NB4 (cell line): Measurements from ENCODE around the gene HOTAIR.
A peak's percentile ranks its signal among the peaks of the same experiment; 100 is the strongest.

Experiments
- DNase-seq: peaks from one replicate; pipeline ENCODE4 v3.0.0; 2010; ENCODE audit warnings: low read depth
- H3K4me3 ChIP-seq: one replicate; pipeline ENCODE4 v1.5.1; 2011; ENCODE audit warnings: mild to moderate bottlenecking, low read depth, low read length, moderate library complexity
- MYC ChIP-seq: IDR thresholded peaks from 2 replicates; pipeline ENCODE4 v1.6.1; 2011; ENCODE audit warnings: low read depth, low read length
- POLR2A ChIP-seq: IDR thresholded peaks from 2 replicates; pipeline ENCODE4 v1.6.1; 2011; ENCODE audit warnings: mild to moderate bottlenecking; ENCODE audit not compliant: insufficient read length; ENCODE audit errors: extremely low read depth
- TF ChIP-seq, protein P1 (sequence below): IDR thresholded peaks from one replicate; pipeline ENCODE4 v1.5.1; 2012; ENCODE audit warnings: low read depth, low read length
- TF ChIP-seq, protein P2 (sequence below): IDR thresholded peaks from 2 replicates; pipeline ENCODE4 v1.6.1; 2011; ENCODE audit warnings: low read depth, low read length

HOTAIR gene

DNA sequence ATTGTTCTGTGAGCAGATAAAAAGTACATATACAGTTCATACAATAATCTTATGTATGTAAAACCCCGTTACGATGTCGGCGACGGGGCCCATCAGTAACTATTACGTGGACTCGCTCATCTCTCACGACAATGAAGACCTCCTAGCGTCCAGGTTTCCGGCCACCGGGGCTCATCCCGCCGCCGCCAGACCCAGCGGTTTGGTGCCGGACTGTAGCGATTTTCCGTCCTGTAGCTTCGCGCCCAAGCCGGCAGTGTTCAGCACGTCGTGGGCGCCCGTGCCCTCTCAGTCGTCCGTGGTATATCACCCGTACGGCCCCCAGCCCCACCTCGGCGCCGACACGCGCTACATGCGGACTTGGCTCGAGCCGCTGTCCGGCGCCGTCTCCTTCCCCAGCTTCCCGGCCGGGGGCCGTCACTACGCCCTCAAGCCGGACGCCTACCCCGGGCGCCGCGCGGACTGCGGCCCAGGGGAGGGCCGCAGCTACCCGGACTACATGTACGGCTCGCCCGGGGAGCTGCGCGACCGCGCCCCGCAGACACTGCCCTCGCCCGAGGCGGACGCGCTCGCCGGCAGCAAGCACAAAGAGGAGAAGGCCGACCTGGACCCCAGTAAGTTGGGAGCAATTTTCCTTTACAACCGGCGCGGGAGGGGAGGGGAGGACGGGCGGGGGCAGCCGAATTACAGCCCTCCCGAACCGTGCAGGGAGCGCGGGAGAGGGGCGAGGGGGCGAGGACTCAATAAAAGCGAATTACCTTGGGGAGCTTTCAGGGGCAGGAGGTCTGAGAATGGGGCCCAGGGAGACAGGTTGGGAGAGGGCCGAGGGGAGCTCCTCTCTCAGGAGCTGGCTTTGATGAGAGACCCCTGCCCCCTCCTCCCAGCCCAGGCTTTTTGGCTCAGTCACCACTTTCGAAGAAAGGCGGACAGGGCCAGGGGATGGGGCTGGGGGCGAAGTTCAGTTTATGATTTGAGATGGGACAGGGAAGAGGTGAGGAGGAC is 25.7 kb upstream of the HOTAIR start, which contains the start of gene HOXC9:
TSS of gene HOXC9 (plus strand) at position 46 of the 999 bp plus-strand sequence. CDS start at position 74, 28 bp downstream.
- TF ChIP-seq, protein P1, sequence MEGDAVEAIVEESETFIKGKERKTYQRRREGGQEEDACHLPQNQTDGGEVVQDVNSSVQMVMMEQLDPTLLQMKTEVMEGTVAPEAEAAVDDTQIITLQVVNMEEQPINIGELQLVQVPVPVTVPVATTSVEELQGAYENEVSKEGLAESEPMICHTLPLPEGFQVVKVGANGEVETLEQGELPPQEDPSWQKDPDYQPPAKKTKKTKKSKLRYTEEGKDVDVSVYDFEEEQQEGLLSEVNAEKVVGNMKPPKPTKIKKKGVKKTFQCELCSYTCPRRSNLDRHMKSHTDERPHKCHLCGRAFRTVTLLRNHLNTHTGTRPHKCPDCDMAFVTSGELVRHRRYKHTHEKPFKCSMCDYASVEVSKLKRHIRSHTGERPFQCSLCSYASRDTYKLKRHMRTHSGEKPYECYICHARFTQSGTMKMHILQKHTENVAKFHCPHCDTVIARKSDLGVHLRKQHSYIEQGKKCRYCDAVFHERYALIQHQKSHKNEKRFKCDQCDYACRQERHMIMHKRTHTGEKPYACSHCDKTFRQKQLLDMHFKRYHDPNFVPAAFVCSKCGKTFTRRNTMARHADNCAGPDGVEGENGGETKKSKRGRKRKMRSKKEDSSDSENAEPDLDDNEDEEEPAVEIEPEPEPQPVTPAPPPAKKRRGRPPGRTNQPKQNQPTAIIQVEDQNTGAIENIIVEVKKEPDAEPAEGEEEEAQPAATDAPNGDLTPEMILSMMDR = no peak
- TF ChIP-seq, protein P2, sequence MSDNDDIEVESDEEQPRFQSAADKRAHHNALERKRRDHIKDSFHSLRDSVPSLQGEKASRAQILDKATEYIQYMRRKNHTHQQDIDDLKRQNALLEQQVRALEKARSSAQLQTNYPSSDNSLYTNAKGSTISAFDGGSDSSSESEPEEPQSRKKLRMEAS = no peak
- TF ChIP-seq POLR2A = no peak
- no peak for TF ChIP-seq MYC
- peak; percentile 56 for DNase-seq
- peak within 1 kb of the TSS; percentile 71 for H3K4me3 ChIP-seq

DNA sequence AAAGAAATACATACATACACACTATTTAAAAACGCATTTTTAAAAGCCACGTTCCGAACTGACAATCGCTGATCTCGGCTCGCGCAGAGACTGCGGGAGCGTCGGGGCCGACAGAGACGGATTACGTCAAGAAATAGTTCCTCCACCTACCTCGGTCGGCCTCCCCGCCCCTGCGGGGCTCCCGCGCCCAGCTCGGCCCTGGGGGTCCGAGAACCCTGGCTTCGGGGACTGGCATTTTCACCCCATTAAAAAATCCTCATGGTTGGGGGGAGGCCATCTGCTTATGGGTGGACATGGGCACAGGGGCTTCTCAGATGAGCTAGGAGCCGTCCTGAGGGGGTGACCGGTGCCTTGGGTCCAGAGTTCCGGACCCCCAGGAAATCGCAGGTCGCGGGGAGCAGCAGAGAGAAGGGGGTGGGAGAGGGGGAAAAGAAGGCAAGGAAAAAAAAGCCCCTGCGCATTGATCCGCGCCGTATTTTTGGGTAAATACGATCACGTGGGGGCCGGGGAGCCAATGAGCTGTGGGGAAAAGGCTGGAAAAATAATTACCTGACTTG is 24.9 kb upstream of the HOTAIR start:
- DNase-seq = peak; percentile 81
- TF ChIP-seq, protein P1 = no peak
- TF ChIP-seq, protein P2 = no peak
- TF ChIP-seq MYC (no peak), POLR2A (no peak)
- H3K4me3 ChIP-seq = peak overlapping the region; percentile 71

DNA sequence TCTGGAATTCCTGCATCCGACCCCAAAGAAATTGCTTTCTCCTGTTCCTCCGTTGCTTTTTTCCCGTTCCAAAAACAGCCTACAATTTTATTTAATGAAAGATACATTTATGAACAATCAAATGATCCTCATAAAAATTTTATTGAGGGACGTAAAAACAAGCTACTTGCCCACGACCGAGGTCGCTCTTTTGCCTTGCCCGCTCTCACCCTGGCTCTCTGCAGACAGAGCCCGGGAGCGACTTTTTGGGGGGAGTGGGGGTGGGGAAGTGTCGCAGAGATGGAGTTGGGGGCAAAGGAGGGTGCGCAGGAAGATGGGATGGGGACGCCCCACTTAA is 24.1 kb upstream of the HOTAIR start:
- H3K4me3 ChIP-seq = no peak overlapping the region
- DNase-seq = no peak
- TF ChIP-seq, protein P1 = no peak

DNA sequence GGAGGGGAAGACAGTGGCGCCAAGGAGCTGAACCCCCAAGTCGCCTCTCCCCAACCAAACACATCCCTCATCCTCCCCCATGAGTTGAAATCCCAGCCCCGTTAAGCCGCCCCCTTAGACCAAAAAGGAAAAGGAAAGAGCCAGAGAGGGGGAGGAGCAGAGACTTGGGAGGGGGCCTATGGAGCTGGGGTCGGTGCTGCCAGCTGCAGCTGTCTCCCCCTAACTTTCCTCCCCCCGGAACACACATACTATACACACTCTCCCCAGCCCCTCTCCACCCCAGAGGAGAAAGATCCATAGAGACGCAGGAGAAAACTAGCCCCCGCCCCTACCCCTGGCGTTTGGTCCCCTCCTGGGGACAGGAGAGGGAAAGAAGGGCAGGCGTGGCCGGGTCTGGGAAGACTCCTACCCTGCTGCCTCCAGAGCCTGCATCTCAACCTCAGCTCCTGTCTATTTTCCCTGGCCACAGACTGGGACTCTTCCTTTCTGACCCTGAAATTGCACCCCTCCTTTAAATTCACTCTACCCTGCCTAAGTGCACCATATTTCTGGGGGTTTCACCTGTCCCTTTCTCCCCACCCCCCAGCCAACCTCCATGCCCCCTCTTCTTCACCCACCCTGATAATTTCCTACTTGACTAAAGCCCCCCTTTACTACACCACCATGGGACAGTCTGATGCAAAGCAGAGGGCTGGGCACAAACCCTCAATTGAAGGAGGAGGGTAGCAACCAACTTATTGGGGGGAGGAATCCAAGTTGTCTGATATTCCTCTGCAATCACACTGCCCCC is 23.6 kb upstream of the HOTAIR start:
- no peak overlapping the region for H3K4me3 ChIP-seq
- DNase-seq = no peak
- TF ChIP-seq, protein P2 = no peak
- TF ChIP-seq POLR2A = no peak
- TF ChIP-seq, protein P1 = no peak

DNA sequence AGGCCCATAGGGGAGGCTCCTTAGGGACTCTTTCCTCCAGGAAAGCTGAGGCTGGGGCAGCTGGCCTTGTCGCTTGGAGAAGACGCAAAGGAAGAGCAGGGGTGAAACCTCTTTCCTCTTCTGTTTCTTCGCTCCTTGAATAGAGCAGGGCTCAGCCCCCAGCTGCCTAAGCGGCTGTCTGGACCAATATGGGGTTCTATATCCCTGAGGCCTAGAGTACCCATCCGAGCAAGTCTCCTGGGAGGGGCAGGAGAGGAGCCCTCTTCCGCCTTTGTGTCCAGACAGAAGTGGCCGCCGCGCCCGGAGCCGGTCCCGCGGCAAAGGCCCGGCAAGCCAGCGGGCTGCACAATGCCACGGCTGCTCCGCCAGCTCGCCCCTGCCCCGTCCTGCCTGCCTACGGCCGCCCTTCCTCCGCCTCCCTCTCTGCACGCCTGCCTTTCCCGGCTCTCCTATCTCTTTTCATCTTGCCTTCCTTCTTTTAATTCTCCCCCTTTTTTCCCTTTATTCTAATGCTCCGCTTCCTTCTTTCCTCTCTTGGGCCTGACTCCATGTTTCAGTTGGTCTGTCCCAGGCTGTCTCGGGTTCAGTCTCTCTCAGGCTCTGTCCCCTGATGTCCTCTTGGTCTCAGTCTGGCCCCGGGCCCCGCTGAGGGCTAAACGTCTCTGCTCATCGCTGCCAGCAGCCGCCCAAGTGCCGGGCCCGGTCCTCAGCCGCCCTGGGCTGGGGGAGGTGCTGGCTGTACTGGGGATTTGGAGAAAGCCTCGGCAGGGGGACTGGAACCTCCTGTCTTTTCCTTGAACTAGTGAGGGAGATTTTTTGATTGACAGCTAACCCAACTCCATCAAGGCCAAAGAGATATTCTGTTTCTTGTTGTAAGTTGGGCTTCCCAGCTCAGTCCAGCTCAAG is 22.7 kb upstream of the HOTAIR start:
- H3K4me3 ChIP-seq = no peak overlapping the region
- no peak for DNase-seq
- no peak for TF ChIP-seq POLR2A
- no peak for TF ChIP-seq MYC
- TF ChIP-seq, protein P2 = no peak
- TF ChIP-seq, protein P1 = no peak
